HL-60 (cell line): Measurements from ENCODE around the gene CRISP1.

Experiments used
- DNase-seq, 2 experiments: peaks; one replicate each; pipeline ENCODE4 v3.0.0-alpha.2; 2010 to 2020; ENCODE audit warnings: low read depth in 1 of 2, low spot score in 1 of 2
- H3K27ac ChIP-seq: fragments of 250-450 bp; sonication (Bioruptor Pico); replicated peaks from 2 replicates; pipeline ENCODE4 v1.5.1; 2020; ENCODE audit warnings: mild to moderate bottlenecking, moderate library complexity
- H3K27me3 ChIP-seq: fragments of 250-450 bp; sonication (Bioruptor Pico); 2 replicates; pipeline ENCODE4 v1.5.1; 2021; ENCODE audit warnings: mild to moderate bottlenecking, moderate library complexity; ENCODE audit not compliant: insufficient read depth, poor library complexity, severe bottlenecking
- H3K4me3 ChIP-seq: replicated peaks from 2 replicates; pipeline ENCODE4 v1.5.1; 2011; ENCODE audit warnings: mild to moderate bottlenecking, control low read depth, low read length; ENCODE audit not compliant: insufficient read depth
- GABPA ChIP-seq: IDR thresholded peaks from 2 replicates; pipeline ENCODE4 v1.6.1; 2012; ENCODE audit warnings: low read depth
- POLR2AphosphoS5 ChIP-seq: IDR thresholded peaks from 2 replicates; pipeline ENCODE4 v1.6.1; 2012; ENCODE audit warnings: low read depth
- SPI1 ChIP-seq: IDR thresholded peaks from 2 replicates; pipeline ENCODE4 v1.6.1; 2012; ENCODE audit warnings: low read depth, mild to moderate bottlenecking, borderline replicate concordance
- TF ChIP-seq, protein P1 (sequence below): IDR thresholded peaks from one replicate; pipeline ENCODE4 v1.5.1; 2011; ENCODE audit warnings: low read length, control low read depth, inconsistent platforms; ENCODE audit not compliant: insufficient read depth
- TF ChIP-seq, protein P2 (sequence below): IDR thresholded peaks from 2 replicates; pipeline ENCODE4 v1.6.1; 2012; ENCODE audit warnings: low read depth; ENCODE audit not compliant: insufficient replicate concordance

The CRISP1 gene

DNA sequence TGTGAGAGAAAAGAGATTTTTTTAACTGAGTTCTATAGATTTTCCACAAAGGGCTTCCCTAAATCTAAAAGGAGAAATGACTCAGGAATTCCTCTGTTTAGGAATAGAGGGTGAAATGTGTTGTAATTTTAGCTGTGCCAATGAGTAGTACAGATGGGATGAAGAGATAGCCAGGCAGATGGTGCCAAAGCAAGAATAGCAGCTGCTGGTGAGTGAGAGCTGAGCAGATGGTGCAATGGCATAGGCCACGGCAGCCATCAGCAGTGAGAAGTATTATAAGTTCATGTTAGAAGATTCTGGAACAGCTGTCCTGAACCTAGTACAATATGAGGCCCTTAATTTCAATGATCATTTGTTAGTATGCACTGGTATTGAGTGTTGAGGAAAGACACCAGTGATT is 40.2 kb upstream of the CRISP1 start:
- no peaks in the 10 kb centered on the region for H3K27me3 ChIP-seq
- DNase-seq = no peak
- TF ChIP-seq POLR2AphosphoS5 (no peak), SPI1 (no peak), GABPA (no peak)
- TF ChIP-seq, protein P1, sequence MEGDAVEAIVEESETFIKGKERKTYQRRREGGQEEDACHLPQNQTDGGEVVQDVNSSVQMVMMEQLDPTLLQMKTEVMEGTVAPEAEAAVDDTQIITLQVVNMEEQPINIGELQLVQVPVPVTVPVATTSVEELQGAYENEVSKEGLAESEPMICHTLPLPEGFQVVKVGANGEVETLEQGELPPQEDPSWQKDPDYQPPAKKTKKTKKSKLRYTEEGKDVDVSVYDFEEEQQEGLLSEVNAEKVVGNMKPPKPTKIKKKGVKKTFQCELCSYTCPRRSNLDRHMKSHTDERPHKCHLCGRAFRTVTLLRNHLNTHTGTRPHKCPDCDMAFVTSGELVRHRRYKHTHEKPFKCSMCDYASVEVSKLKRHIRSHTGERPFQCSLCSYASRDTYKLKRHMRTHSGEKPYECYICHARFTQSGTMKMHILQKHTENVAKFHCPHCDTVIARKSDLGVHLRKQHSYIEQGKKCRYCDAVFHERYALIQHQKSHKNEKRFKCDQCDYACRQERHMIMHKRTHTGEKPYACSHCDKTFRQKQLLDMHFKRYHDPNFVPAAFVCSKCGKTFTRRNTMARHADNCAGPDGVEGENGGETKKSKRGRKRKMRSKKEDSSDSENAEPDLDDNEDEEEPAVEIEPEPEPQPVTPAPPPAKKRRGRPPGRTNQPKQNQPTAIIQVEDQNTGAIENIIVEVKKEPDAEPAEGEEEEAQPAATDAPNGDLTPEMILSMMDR = no peak
- TF ChIP-seq, protein P2, sequence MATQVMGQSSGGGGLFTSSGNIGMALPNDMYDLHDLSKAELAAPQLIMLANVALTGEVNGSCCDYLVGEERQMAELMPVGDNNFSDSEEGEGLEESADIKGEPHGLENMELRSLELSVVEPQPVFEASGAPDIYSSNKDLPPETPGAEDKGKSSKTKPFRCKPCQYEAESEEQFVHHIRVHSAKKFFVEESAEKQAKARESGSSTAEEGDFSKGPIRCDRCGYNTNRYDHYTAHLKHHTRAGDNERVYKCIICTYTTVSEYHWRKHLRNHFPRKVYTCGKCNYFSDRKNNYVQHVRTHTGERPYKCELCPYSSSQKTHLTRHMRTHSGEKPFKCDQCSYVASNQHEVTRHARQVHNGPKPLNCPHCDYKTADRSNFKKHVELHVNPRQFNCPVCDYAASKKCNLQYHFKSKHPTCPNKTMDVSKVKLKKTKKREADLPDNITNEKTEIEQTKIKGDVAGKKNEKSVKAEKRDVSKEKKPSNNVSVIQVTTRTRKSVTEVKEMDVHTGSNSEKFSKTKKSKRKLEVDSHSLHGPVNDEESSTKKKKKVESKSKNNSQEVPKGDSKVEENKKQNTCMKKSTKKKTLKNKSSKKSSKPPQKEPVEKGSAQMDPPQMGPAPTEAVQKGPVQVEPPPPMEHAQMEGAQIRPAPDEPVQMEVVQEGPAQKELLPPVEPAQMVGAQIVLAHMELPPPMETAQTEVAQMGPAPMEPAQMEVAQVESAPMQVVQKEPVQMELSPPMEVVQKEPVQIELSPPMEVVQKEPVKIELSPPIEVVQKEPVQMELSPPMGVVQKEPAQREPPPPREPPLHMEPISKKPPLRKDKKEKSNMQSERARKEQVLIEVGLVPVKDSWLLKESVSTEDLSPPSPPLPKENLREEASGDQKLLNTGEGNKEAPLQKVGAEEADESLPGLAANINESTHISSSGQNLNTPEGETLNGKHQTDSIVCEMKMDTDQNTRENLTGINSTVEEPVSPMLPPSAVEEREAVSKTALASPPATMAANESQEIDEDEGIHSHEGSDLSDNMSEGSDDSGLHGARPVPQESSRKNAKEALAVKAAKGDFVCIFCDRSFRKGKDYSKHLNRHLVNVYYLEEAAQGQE = no peak
- H3K27ac ChIP-seq = no peak overlapping the region
- H3K4me3 ChIP-seq = no peak overlapping the region

DNA sequence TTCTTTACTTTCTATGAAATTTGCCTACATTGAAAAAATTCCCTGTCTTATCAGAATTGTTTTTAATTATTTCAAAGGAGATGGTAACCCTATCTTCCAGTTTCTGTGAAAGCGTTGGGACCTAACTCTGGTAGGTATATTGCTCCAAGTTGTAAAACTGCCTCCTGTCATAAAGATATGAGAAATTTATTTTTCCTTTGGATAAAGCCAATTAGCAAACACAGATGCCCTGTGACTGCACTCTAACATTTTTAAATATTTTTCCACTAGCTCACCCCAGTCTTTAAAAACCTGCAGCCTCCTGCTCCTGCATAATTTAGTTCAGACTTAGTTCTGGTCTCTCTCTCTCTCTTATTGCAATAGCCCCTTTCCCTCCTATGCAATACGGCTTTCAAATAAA is 39.0 kb upstream of the CRISP1 start:
- Histone ChIP-seq H3K4me3 (no peak overlapping the region), H3K27ac (no peak overlapping the region), H3K27me3 (no peaks in the 10 kb centered on the region)
- DNase-seq = no peak
- no peak for TF ChIP-seq GABPA
- no peak for TF ChIP-seq POLR2AphosphoS5
- no peak for TF ChIP-seq SPI1
- TF ChIP-seq, protein P1 = no peak
- TF ChIP-seq, protein P2 = no peak

DNA sequence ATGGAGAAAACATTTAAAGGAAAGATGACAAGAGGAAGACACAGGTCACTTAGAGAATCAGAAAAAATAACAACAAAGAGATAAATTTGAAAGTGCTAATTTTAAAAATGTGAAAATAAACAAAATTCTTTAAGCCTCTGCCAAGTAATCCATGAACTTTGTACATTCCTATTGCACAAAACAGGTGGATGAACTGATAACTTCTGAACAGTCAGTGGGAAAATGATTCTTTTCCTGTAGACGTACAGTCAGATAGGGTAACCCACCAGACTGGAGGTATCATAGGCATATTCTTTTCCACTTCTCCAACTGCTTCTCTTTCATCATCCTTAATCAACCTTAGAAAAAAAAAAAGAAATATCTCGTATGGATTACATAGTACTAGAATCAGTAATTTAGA is 36.5 kb upstream of the CRISP1 start:
- H3K27ac ChIP-seq = no peak overlapping the region

More for the DNA sequence above, 36.5 kb upstream of the CRISP1 start:
- TF ChIP-seq POLR2AphosphoS5 = no peak
- TF ChIP-seq, protein P2 = no peak
- no peaks in the 10 kb centered on the region for H3K27me3 ChIP-seq
- DNase-seq = no peak
- no peak overlapping the region for H3K4me3 ChIP-seq
